Spinal cord (tissue), 10 donors: Measurements from ENCODE around the gene CAMK1D. TPM values are rescaled to one million over a fixed set of nuclear protein-coding genes. Genes with fewer than 3 reads are reported as not detected.

Experiments
- DNase-seq, 6 donors: peaks; one replicate each; pipeline versions ENCODE4 v3.0.0 to v3.0.0-alpha.2; 2013 to 2015; ENCODE audit warnings: low spot score in 6 of 6, low read depth in 4 of 6
- H3K27ac ChIP-seq: one replicate; pipeline ENCODE4 v1.5.1; 2013; ENCODE audit warnings: low read depth, low read length, control low read depth
- H3K27me3 ChIP-seq: one replicate; pipeline ENCODE4 v1.6.1; 2013; ENCODE audit warnings: low read length; ENCODE audit not compliant: control insufficient read depth, insufficient read depth
- H3K36me3 ChIP-seq: one replicate; pipeline ENCODE4 v1.6.1; 2013; ENCODE audit warnings: low read length; ENCODE audit not compliant: control insufficient read depth, insufficient read depth
- H3K4me1 ChIP-seq: one replicate; pipeline ENCODE4 v1.6.1; 2013; ENCODE audit warnings: low read length; ENCODE audit not compliant: control insufficient read depth, insufficient read depth
- H3K4me3 ChIP-seq: one replicate; pipeline ENCODE4 v1.5.1; 2013; ENCODE audit warnings: low read depth, low read length, control low read depth
- H3K9me3 ChIP-seq: one replicate; pipeline ENCODE4 v1.6.1; 2013; ENCODE audit warnings: low read length; ENCODE audit not compliant: control insufficient read depth, insufficient read depth
- WGBS: methylation state at CpG from one replicate; pipeline ENCODE4 v1.1.5; 2013; ENCODE audit warnings: missing lambda C conversion rate; ENCODE audit not compliant: insufficient coverage; 5-methylcytosine and 5-hydroxymethylcytosine counted together
- polyA plus RNA-seq, 2 donors: library from polyadenylated mRNA; unstranded; fragments of 120-200 nt; gene quantifications; one replicate each; pipeline ENCODE4 v1.2.1, GENCODE V29; 2013; ENCODE audit not compliant: insufficient read length in 2 of 2
- total RNA-seq, 2 donors: library from RNA; depleted of rRNA in 1 of 2; stranded (reverse); fragments of 120-200 nt in 1 of 2; fragments of >200 nt in 1 of 2; gene quantifications; one replicate each; pipeline versions ENCODE4 v1.2.3 to v1.2.4, GENCODE V29; 2013 to 2014
- donor health status: healthy.

CAMK1D gene
- total and polyA plus RNA-seq, 4 donors: 25.2 to 39.0 (median 33.9) TPM

- no peak overlapping the region for H3K4me3 ChIP-seq
- peaks cover 7% of the 10 kb centered on the region for H3K4me1 ChIP-seq
- WGBS: 87% methylated on average over 3 of the region's 5 CpGs
- no peaks in the 10 kb centered on the region for H3K9me3 ChIP-seq
- no peaks in the 10 kb centered on the region for H3K27me3 ChIP-seq
- H3K27ac ChIP-seq: no peak overlapping the region
- no peak for DNase-seq
- no peaks in the 10 kb centered on the region for H3K36me3 ChIP-seq
These were observed 280.4 kb downstream of the CAMK1D start for GRCh38 chr10:12629767-12630165.

- Histone ChIP-seq H3K4me1 (peaks cover 14% of the 10 kb centered on the region), H3K9me3 (no peaks in the 10 kb centered on the region), H3K4me3 (no peak overlapping the region), H3K27ac (no peak overlapping the region), H3K36me3 (no peaks in the 10 kb centered on the region), H3K27me3 (no peaks in the 10 kb centered on the region)
- 77% methylated on average over 3 of the region's 3 CpGs for WGBS
- DNase-seq: no peak
These were observed 281.9 kb downstream of the CAMK1D start for GRCh38 chr10:12631216-12631615.

GRCh38 chr10:12631787-12632562 is 282.6 kb downstream of the CAMK1D start:
- Histone ChIP-seq H3K9me3 (no peaks in the 10 kb centered on the region), H3K27ac (no peak overlapping the region), H3K4me1 (peaks cover 17% of the 10 kb centered on the region), H3K36me3 (no peaks in the 10 kb centered on the region), H3K27me3 (no peaks in the 10 kb centered on the region), H3K4me3 (no peak overlapping the region)
- no peak for DNase-seq
- WGBS: 94% methylated on average over 7 of the region's 14 CpGs

GRCh38 chr10:12633776-12634620 is 284.7 kb downstream of the CAMK1D start:
- Histone ChIP-seq H3K4me3 (no peak overlapping the region), H3K9me3 (no peaks in the 10 kb centered on the region)
- WGBS: 89% methylated on average over 4 of the region's 11 CpGs

DNA sequence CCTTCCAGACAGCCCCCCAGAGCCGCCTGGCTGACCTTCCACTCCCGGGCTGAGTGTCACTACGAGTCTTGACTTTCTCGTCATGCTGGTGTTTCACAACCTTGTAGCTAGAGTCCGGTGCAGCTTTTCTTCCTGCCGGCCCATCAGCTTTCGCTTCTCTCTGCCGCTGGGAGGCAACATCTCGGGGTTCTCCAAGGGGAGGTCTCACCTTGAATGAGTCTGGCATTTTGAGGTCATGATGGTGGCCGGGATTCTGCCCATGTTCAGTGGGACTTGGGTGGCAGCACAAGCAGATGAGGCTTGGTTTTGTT is 285.2 kb downstream of the CAMK1D start:
- no peaks in the 10 kb centered on the region for H3K36me3 ChIP-seq
- 70% methylated on average over 10 of the region's 10 CpGs for WGBS
- peaks cover 29% of the 10 kb centered on the region for H3K4me1 ChIP-seq
- H3K27ac ChIP-seq: no peak overlapping the region
- H3K4me3 ChIP-seq: no peak overlapping the region
- H3K9me3 ChIP-seq: no peaks in the 10 kb centered on the region
- no peak for DNase-seq
- no peaks in the 10 kb centered on the region for H3K27me3 ChIP-seq

More at GRCh38 chr10:12633776-12634620, 284.7 kb downstream of the CAMK1D start:
- H3K4me1 ChIP-seq: peaks cover 29% of the 10 kb centered on the region
- no peak for DNase-seq
- H3K27ac ChIP-seq: no peak overlapping the region
- no peaks in the 10 kb centered on the region for H3K27me3 ChIP-seq
- H3K36me3 ChIP-seq: no peaks in the 10 kb centered on the region

DNA sequence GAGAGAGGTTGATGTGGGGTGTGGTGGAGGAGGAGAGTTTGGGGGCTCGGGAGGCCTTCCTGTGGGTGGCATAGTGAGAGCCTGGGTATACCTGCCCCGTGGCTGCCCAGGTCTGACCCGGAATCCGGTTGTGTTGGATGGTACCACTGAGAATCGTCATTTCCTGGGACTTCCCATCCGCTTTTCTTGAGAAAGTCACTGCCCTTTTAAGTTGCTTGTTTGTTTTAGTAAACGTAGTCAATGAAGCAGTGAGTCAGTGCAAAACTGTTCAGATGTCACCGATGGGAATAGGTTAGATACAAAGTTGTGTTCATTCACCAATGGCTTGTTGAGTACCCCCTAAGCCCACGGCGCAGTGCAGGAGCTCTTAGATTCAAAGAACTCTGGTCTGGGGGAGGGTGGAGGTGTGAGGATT is 285.8 kb downstream of the CAMK1D start:
- Histone ChIP-seq H3K36me3 (no peaks in the 10 kb centered on the region), H3K9me3 (no peaks in the 10 kb centered on the region), H3K27me3 (no peaks in the 10 kb centered on the region), H3K4me3 (no peak overlapping the region), H3K27ac (no peak overlapping the region), H3K4me1 (peaks cover 29% of the 10 kb centered on the region)
- DNase-seq: no peak
- 81% methylated on average over 9 of the region's 10 CpGs for WGBS

- Histone ChIP-seq H3K4me3 (no peak overlapping the region), H3K9me3 (no peaks in the 10 kb centered on the region), H3K36me3 (no peaks in the 10 kb centered on the region), H3K4me1 (peaks cover 29% of the 10 kb centered on the region), H3K27me3 (no peaks in the 10 kb centered on the region), H3K27ac (no peak overlapping the region)
- 68% methylated on average over 2 of the region's 3 CpGs for WGBS
- peak in 1 of 6 donors; percentile 60 for DNase-seq
These were observed 287.2 kb downstream of the CAMK1D start for GRCh38 chr10:12636571-12636970.

- H3K4me3 ChIP-seq: no peak overlapping the region
These were observed 288.3 kb downstream of the CAMK1D start for GRCh38 chr10:12637649-12638048.

DNA sequence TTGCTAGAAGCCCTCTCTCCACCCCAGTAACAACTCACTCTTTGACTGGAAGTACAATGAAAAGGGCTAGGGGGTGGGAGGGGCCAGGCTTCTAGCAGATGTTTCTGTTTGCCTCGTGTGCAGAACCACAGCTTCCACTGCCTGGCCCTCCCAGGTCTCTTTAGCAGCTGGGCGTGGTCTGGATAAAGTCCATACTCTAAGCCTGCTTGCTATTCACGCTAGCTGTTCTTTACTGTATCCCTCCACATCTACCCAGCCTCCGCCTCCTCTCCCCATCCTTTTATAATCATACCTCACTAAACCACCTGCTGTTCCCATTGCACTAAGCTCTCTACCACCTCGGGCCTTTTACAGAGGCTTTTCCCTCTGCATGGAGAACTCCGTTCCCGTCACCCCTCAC is 288.8 kb downstream of the CAMK1D start:
- H3K27me3 ChIP-seq: no peaks in the 10 kb centered on the region
- WGBS: 65% methylated on average over 7 of the region's 7 CpGs
- H3K4me3 ChIP-seq: no peak overlapping the region
- H3K36me3 ChIP-seq: no peaks in the 10 kb centered on the region
- no peak overlapping the region for H3K27ac ChIP-seq
- no peak for DNase-seq
- no peaks in the 10 kb centered on the region for H3K9me3 ChIP-seq
- H3K4me1 ChIP-seq: peaks cover 29% of the 10 kb centered on the region

More at GRCh38 chr10:12637649-12638048, 288.3 kb downstream of the CAMK1D start:
- H3K27ac ChIP-seq: no peak overlapping the region
- peak in 2 of 6 donors; percentile 56 to 75 for DNase-seq
- H3K9me3 ChIP-seq: no peaks in the 10 kb centered on the region
- H3K4me1 ChIP-seq: peaks cover 29% of the 10 kb centered on the region
- no peaks in the 10 kb centered on the region for H3K36me3 ChIP-seq
- no peaks in the 10 kb centered on the region for H3K27me3 ChIP-seq
- 82% methylated on average over 2 of the region's 8 CpGs for WGBS
